NCI-H446 (cell line): ENCODE data around the gene CHD5.

Experiments used
- DNase-seq, 2 experiments: peaks; one replicate each; lab custom pipeline; 2025; lab: John Stamatoyannopoulos, UW

The CHD5 gene

GRCh38 chr1:6111991-6112689 is 68.0 kb downstream of the CHD5 start:
- no peak for DNase-seq

- DNase-seq, result peak; percentile 72 to 89
Measured at GRCh38 chr1:6111571-6111970, 68.5 kb downstream of the CHD5 start.

GRCh38 chr1:6110326-6110725 is 69.8 kb downstream of the CHD5 start:
- DNase-seq, result no peak

- no peak for DNase-seq
Measured at GRCh38 chr1:6109688-6110087, 70.4 kb downstream of the CHD5 start.

- peak; percentile 49 to 81 for DNase-seq
Measured at GRCh38 chr1:6108937-6109614, 71.0 kb downstream of the CHD5 start.

GRCh38 chr1:6108476-6108875 is 71.6 kb downstream of the CHD5 start:
- no peak for DNase-seq

- DNase-seq, result no peak
Measured at GRCh38 chr1:6107409-6108356, 72.4 kb downstream of the CHD5 start.

GRCh38 chr1:6106977-6107376 is 73.1 kb downstream of the CHD5 start:
- no peak for DNase-seq

GRCh38 chr1:6106321-6106731 is 73.8 kb downstream of the CHD5 start:
- no peak for DNase-seq

GRCh38 chr1:6105763-6106162 is 74.4 kb downstream of the CHD5 start:
- DNase-seq, result no peak

- DNase-seq, result no peak
Measured at GRCh38 chr1:6105218-6105679, 74.9 kb downstream of the CHD5 start.

- DNase-seq, result no peak
Measured at GRCh38 chr1:6104631-6105030, 75.5 kb downstream of the CHD5 start.

- DNase-seq, result no peak
Measured at GRCh38 chr1:6103854-6104530, 76.1 kb downstream of the CHD5 start.

GRCh38 chr1:6103111-6103853 is 76.8 kb downstream of the CHD5 start:
- no peak for DNase-seq

- no peak for DNase-seq
Measured at GRCh38 chr1:6102532-6102845, 77.6 kb downstream of the CHD5 start.

GRCh38 chr1:6101826-6102531 is 78.1 kb downstream of the CHD5 start:
- DNase-seq, result no peak

- DNase-seq, result no peak
Measured at GRCh38 chr1:6100861-6101783, 79.0 kb downstream of the CHD5 start.

- no peak for DNase-seq
Measured at GRCh38 chr1:6099787-6100765, 80.0 kb downstream of the CHD5 start.
